K562 (cell line): ENCODE data around the gene MCM7. TPM values are rescaled to one million over a fixed set of nuclear protein-coding genes. Genes with fewer than 3 reads are reported as not detected.

Source experiments
- ATF3 ChIP-seq, 2 experiments: fragments of 450-650 bp in 1 of 2; sonication (generic) in 1 of 2; formaldehyde crosslinking in 1 of 2; IDR thresholded peaks in 1 of 2; conservative IDR thresholded peaks in 1 of 2; 2 replicates each; pipeline versions ENCODE4 v1.6.1 to v1.8.1; 2016 to 2023; ENCODE audit warnings: mild to moderate bottlenecking in 2 of 2, moderate library complexity in 2 of 2, inconsistent platforms in 1 of 2, missing genetic modification reagents in 1 of 2
- BRD4 ChIP-seq: fragments of 200-600 bp; sonication (generic); IDR thresholded peaks from 2 replicates; pipeline ENCODE4 v1.6.1; 2017; ENCODE audit warnings: inconsistent platforms
- CEBPG ChIP-seq, 3 experiments: fragments of 200-800 bp in 1 of 3; sonication (Bioruptor generic) in 1 of 3; sonication (generic) in 1 of 3; formaldehyde crosslinking in 1 of 3; IDR thresholded peaks in 2 of 3; conservative IDR thresholded peaks in 1 of 3; 2 replicates each; pipeline versions ENCODE4 v1.6.1 to v1.8.0; 2016 to 2022; ENCODE audit warnings: missing compliant biosample characterization in 2 of 3, missing genetic modification characterization in 2 of 3, mild to moderate bottlenecking in 1 of 3, missing genetic modification reagents in 1 of 3
- CTBP1 ChIP-seq: fragments of 450-650 bp; IDR thresholded peaks from 2 replicates; pipeline ENCODE4 v1.6.1; 2016; ENCODE audit warnings: borderline replicate concordance
- GTF2E2 ChIP-seq: fragments of 200-800 bp; sonication (Bioruptor generic); IDR thresholded peaks from 2 replicates; pipeline ENCODE4 v1.6.1; 2016; ENCODE audit warnings: missing genetic modification characterization, missing compliant biosample characterization
- HCFC1 ChIP-seq: IDR thresholded peaks from 2 replicates; pipeline ENCODE4 v1.6.1; 2012; ENCODE audit warnings: low read depth, low read length, improper control_type of control experiment
- HDAC2 ChIP-seq: fragments of 450-650 bp; IDR thresholded peaks from 2 replicates; pipeline ENCODE4 v1.6.1; 2016; ENCODE audit warnings: mild to moderate bottlenecking
- HDGF ChIP-seq: fragments of 450-650 bp; IDR thresholded peaks from 2 replicates; pipeline ENCODE4 v1.6.1; 2016
- LCOR ChIP-seq: sonication (generic); formaldehyde crosslinking; IDR thresholded peaks from 2 replicates; pipeline ENCODE4 v1.8.0; 2022; ENCODE audit warnings: mild to moderate bottlenecking, missing genetic modification reagents
- MCM5 ChIP-seq: fragments of 450-650 bp; IDR thresholded peaks from 2 replicates; pipeline ENCODE4 v1.6.1; 2016; ENCODE audit warnings: low read depth
- NFE2L1 ChIP-seq: fragments of 450-650 bp; IDR thresholded peaks from 2 replicates; pipeline ENCODE4 v1.6.1; 2016; ENCODE audit warnings: missing genetic modification characterization, low read depth, mild to moderate bottlenecking, missing compliant biosample characterization, moderate library complexity, borderline replicate concordance
- RAD51 ChIP-seq: fragments of 450-650 bp; IDR thresholded peaks from 2 replicates; pipeline ENCODE4 v1.7.1; 2016; ENCODE audit warnings: low read depth, mild to moderate bottlenecking, borderline replicate concordance
- RBM22 ChIP-seq: fragments of 200-400 bp; formaldehyde crosslinking; IDR thresholded peaks from 2 replicates; pipeline ENCODE4 v1.6.1; 2018; ENCODE audit warnings: low read length, low read depth; ENCODE audit not compliant: poor library complexity, severe bottlenecking
- SP1 ChIP-seq: sonication (generic); formaldehyde crosslinking; IDR thresholded peaks from 2 replicates; pipeline ENCODE4 v1.8.1; 2022; ENCODE audit warnings: mild to moderate bottlenecking, missing genetic modification reagents
- ZKSCAN1 ChIP-seq: fragments of 150-350 bp; IDR thresholded peaks from 2 replicates; pipeline ENCODE4 v1.6.1; 2016; ENCODE audit warnings: low read depth, low read length
- ZNF174 ChIP-seq: fragments of 250-450 bp; sonication (Bioruptor Pico); IDR thresholded peaks from 2 replicates; pipeline ENCODE4 v1.4.0; 2020; ENCODE audit warnings: mild to moderate bottlenecking
- polyA plus RNA-seq, 8 experiments: library from polyadenylated mRNA; depleted of rRNA in 4 of 8; stranded (reverse) in 5 of 8; unstranded in 3 of 8; fragments of >200 nt; fragmentation: Nextera tagmentation in 2 of 8; fragmentation: Illumina TruSeq in 1 of 8; extraction: Ambion mirVana in 2 of 8; extraction: Trizol in 1 of 8; gene quantifications; 2 replicates each; pipeline versions ENCODE4 v1.2.1 to v1.2.3, GENCODE V29; 2011 to 2014; ENCODE audit warnings: inconsistent platforms in 1 of 8, missing spikeins in 1 of 8
- total RNA-seq, 7 experiments: library from RNA; depleted of rRNA in 6 of 7; stranded (reverse); fragments of >200 nt in 6 of 7; fragmentation: Illumina TruSeq in 2 of 7; extraction: Trizol in 2 of 7; gene quantifications; 2 replicates each; pipeline versions ENCODE4 v1.2.1 to v1.2.3, GENCODE V29; 2011 to 2021; ENCODE audit warnings: low replicate concordance in 1 of 7
- TF ChIP-seq, protein P1 (sequence below), 2 experiments: fragments of 450-650 bp in 1 of 2; IDR thresholded peaks; 2 replicates each; pipeline ENCODE4 v1.6.1; 2011 to 2017; ENCODE audit warnings: low read depth in 2 of 2, antibody characterized with exemption in 1 of 2, borderline replicate concordance in 1 of 2, low read length in 1 of 2, mild to moderate bottlenecking in 1 of 2, mixed read lengths in 1 of 2; ENCODE audit not compliant: control insufficient read depth in 1 of 2
- TF ChIP-seq, protein P2 (sequence below), 2 experiments: fragments of 150-350 bp in 1 of 2; IDR thresholded peaks; 2 replicates each; pipeline ENCODE4 v1.6.1; 2012 to 2016; ENCODE audit warnings: low read depth in 2 of 2, low read length in 2 of 2, mild to moderate bottlenecking in 1 of 2, moderate library complexity in 1 of 2

MCM7 gene
- total and polyA plus RNA-seq, 9 of the 15 experiments (the other 6 are each of a cell fraction or from before 2014, with no cell fraction given): 329 to 856 (median 437) TPM

- TF ChIP-seq ZNF174 (CRISPR knock-in tag) (no peak), ZKSCAN1 (0 out of 2 replicates have a peak, but pooled peaks have one; percentile 3), HCFC1 (0 out of 2 replicates have a peak, but pooled peaks have one; percentile 44), NFE2L1 (no peak), CTBP1 (peak; percentile 66; the same call in 1 of the 2 replicates), BRD4 (no peak), HDAC2 (peak; percentile 17; the same call in 1 of the 2 replicates), HDGF (no peak), LCOR (CRISPR knock-in tag) (no peak), GTF2E2 (tag) (no peak), SP1 (CRISPR knock-in tag) (no peak), CEBPG (CRISPR knock-in tag; IDR thresholded peaks at IDR 0.05) (peak; percentile 88), CEBPG (tag; conservative IDR thresholded peaks at IDR 0.05 in 1 of 2, IDR thresholded peaks at IDR 0.05 in 1 of 2) (peak in 1 of 2 experiments; percentile 81; a peak in 2 of 4 replicates), ATF3 (IDR thresholded peaks at IDR 0.05) (peak; percentile 90), ATF3 (CRISPR knock-in tag; conservative IDR thresholded peaks at IDR 0.05) (peak; percentile 62; the same call in 1 of the 2 replicates), RAD51 (peak; percentile 68; the same call in 1 of the 2 replicates), RBM22 (no peak), MCM5 (no peak)
- TF ChIP-seq, protein P1, sequence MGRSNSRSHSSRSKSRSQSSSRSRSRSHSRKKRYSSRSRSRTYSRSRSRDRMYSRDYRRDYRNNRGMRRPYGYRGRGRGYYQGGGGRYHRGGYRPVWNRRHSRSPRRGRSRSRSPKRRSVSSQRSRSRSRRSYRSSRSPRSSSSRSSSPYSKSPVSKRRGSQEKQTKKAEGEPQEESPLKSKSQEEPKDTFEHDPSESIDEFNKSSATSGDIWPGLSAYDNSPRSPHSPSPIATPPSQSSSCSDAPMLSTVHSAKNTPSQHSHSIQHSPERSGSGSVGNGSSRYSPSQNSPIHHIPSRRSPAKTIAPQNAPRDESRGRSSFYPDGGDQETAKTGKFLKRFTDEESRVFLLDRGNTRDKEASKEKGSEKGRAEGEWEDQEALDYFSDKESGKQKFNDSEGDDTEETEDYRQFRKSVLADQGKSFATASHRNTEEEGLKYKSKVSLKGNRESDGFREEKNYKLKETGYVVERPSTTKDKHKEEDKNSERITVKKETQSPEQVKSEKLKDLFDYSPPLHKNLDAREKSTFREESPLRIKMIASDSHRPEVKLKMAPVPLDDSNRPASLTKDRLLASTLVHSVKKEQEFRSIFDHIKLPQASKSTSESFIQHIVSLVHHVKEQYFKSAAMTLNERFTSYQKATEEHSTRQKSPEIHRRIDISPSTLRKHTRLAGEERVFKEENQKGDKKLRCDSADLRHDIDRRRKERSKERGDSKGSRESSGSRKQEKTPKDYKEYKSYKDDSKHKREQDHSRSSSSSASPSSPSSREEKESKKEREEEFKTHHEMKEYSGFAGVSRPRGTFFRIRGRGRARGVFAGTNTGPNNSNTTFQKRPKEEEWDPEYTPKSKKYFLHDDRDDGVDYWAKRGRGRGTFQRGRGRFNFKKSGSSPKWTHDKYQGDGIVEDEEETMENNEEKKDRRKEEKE (IDR thresholded peaks at IDR 0.05; ENCODE audit: borderline replicate concordance in 1 of 2, control insufficient read depth in 1 of 2, low read depth in 2 of 2, low read length in 1 of 2): 0 out of 4 replicates have a peak, but pooled peaks of 1 of the 2 experiments have one; percentile 38
- TF ChIP-seq, protein P2, sequence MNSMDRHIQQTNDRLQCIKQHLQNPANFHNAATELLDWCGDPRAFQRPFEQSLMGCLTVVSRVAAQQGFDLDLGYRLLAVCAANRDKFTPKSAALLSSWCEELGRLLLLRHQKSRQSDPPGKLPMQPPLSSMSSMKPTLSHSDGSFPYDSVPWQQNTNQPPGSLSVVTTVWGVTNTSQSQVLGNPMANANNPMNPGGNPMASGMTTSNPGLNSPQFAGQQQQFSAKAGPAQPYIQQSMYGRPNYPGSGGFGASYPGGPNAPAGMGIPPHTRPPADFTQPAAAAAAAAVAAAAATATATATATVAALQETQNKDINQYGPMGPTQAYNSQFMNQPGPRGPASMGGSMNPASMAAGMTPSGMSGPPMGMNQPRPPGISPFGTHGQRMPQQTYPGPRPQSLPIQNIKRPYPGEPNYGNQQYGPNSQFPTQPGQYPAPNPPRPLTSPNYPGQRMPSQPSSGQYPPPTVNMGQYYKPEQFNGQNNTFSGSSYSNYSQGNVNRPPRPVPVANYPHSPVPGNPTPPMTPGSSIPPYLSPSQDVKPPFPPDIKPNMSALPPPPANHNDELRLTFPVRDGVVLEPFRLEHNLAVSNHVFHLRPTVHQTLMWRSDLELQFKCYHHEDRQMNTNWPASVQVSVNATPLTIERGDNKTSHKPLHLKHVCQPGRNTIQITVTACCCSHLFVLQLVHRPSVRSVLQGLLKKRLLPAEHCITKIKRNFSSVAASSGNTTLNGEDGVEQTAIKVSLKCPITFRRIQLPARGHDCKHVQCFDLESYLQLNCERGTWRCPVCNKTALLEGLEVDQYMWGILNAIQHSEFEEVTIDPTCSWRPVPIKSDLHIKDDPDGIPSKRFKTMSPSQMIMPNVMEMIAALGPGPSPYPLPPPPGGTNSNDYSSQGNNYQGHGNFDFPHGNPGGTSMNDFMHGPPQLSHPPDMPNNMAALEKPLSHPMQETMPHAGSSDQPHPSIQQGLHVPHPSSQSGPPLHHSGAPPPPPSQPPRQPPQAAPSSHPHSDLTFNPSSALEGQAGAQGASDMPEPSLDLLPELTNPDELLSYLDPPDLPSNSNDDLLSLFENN (IDR thresholded peaks at IDR 0.05; ENCODE audit: low read depth in 2 of 2, low read length in 2 of 2): no peak
Observed at GRCh38 chr7:100130608-100131453, 29.6 kb upstream of the MCM7 start (continued).
